ENCODE data around the gene SMARCA2.

DNA sequence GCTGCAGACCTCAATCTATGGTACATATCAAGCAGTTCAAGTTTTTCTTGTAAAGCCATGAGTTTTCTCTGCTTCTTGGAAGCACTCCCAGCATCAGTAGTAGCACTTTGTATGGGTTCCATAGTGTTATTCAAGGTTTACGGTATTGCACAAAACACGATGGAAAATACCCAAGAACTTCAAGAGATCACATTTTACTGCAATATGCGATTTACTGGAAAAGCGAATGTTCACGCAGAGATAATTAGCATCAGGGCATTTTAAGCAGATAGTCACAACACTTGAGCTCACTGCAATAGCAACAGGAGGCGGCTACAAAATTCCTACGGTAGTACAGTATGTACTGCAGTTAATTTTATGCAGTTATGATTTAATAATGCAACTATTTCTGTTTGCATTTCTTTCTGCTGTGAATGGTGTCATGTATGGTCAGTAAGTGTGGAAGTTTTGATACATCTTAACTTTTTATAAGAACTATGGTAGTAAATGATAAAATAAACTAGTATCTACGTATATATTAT lies 200.8 kb downstream of the SMARCA2 start:
- no peak for TF ChIP-seq CTCF (IDR thresholded peaks at IDR 0.05)
- no peak for TF ChIP-seq POLR2A (IDR thresholded peaks at IDR 0.05)

Data from testis (tissue), 2 donors.